MM.1S (cell line): ENCODE measurements around the gene NSF.

Source experiments
- DNase-seq: peaks from one replicate; pipeline ENCODE4 v3.0.0-alpha.2; 2015
- H2AFZ ChIP-seq: fragments of 300-600 bp; sonication (generic); 2 replicates; pipeline ENCODE4 v1.6.0; 2016; ENCODE audit warnings: antibody characterized with exemption, low read length
- H3F3A ChIP-seq: fragments of 300-600 bp; sonication (generic); 2 replicates; pipeline ENCODE4 v1.6.1; 2016; ENCODE audit warnings: mild to moderate bottlenecking, antibody characterized with exemption, low read length, moderate library complexity, mixed read lengths; ENCODE audit not compliant: insufficient read depth
- H3K27ac ChIP-seq: fragments of 300-600 bp; sonication (generic); 2 replicates; pipeline ENCODE4 v1.5.1; 2016; ENCODE audit warnings: mild to moderate bottlenecking, low read length
- H3K27me3 ChIP-seq: fragments of 300-600 bp; sonication (generic); replicated peaks from 2 replicates; pipeline ENCODE4 v1.6.0; 2016; ENCODE audit warnings: low read length; ENCODE audit not compliant: insufficient read depth
- H3K36me3 ChIP-seq: fragments of 300-600 bp; sonication (generic); replicated peaks from 2 replicates; pipeline ENCODE4 v1.6.1; 2016; ENCODE audit warnings: mild to moderate bottlenecking, low read length, mixed read lengths; ENCODE audit not compliant: insufficient read depth
- H3K4me1 ChIP-seq: fragments of 300-600 bp; sonication (generic); 2 replicates; pipeline ENCODE4 v1.6.1; 2016; ENCODE audit warnings: low read length, mixed read lengths
- H3K4me2 ChIP-seq: fragments of 300-600 bp; sonication (generic); 2 replicates; pipeline ENCODE4 v1.6.0; 2016; ENCODE audit warnings: low read depth, low read length
- H3K4me3 ChIP-seq: fragments of 300-600 bp; sonication (generic); 2 replicates; pipeline ENCODE4 v1.5.1; 2016; ENCODE audit warnings: low read length, mixed read lengths
- H3K79me2 ChIP-seq: fragments of 300-600 bp; sonication (generic); 2 replicates; pipeline ENCODE4 v1.6.1; 2016; ENCODE audit warnings: mixed run types, low read length, mixed read lengths
- H3K9ac ChIP-seq: fragments of 300-600 bp; sonication (generic); 2 replicates; pipeline ENCODE4 v1.6.1; 2016; ENCODE audit warnings: low read length, mixed read lengths
- H3K9me2 ChIP-seq: fragments of 300-600 bp; sonication (generic); replicated peaks from 2 replicates; pipeline ENCODE4 v1.6.1; 2016; ENCODE audit warnings: mild to moderate bottlenecking, low read length, mixed read lengths; ENCODE audit not compliant: insufficient read depth
- H3K9me3 ChIP-seq: fragments of 300-600 bp; sonication (generic); replicated peaks from 2 replicates; pipeline ENCODE4 v1.6.1; 2016; ENCODE audit warnings: mild to moderate bottlenecking, low read length, mixed read lengths; ENCODE audit not compliant: insufficient read depth
- H4K20me1 ChIP-seq: fragments of 300-600 bp; sonication (generic); 2 replicates; pipeline ENCODE4 v1.6.1; 2016; ENCODE audit warnings: mild to moderate bottlenecking, low read length, moderate library complexity, mixed read lengths; ENCODE audit not compliant: insufficient read depth
- EZH2 ChIP-seq: fragments of 300-600 bp; sonication (generic); optimal IDR thresholded peaks from 2 replicates; pipeline ENCODE3; 2017; ENCODE audit warnings: low read depth, mild to moderate bottlenecking, antibody characterized with exemption, low read length, mixed read lengths
- EZH2phosphoT487 ChIP-seq: fragments of 300-600 bp; sonication (generic); IDR thresholded peaks from 2 replicates; pipeline ENCODE4 v1.6.1; 2018; ENCODE audit warnings: antibody characterized with exemption, low read length
- TF ChIP-seq, protein P1 (sequence below): fragments of 300-600 bp; sonication (generic); IDR thresholded peaks from 2 replicates; pipeline ENCODE4 v1.5.1; 2016; ENCODE audit warnings: antibody characterized with exemption, low read length, mixed read lengths

NSF gene

DNA sequence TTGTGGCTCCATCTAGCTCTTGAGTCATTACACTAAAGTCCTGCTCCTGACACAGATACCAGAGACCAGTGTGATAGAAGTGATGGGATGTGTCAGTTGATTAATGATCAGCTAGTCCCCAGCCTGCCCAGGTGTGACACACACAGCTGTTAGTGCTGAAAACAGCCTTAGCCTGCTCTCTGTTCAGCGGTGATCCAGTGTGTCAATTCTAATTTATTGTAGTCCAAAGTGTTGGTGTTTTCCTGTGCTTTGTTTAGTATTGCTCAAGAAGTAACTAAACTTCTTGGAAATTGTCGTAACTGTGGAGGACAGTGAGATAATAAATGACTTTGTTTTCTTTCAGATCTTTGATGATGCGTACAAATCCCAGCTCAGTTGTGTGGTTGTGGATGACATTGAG is 135.7 kb downstream of the NSF start:
- Histone ChIP-seq H3K27ac (no peak overlapping the region), H3F3A (no peaks in the 10 kb centered on the region), H3K9me2 (no peaks in the 10 kb centered on the region), H3K4me3 (no peak overlapping the region), H3K36me3 (no peaks in the 10 kb centered on the region), H3K27me3 (no peaks in the 10 kb centered on the region), H3K79me2 (no peaks in the 10 kb centered on the region), H3K4me2 (no peak overlapping the region), H3K4me1 (no peaks in the 10 kb centered on the region), H2AFZ (no peak overlapping the region), H4K20me1 (no peaks in the 10 kb centered on the region), H3K9me3 (no peaks in the 10 kb centered on the region), H3K9ac (no peak overlapping the region)
- DNase-seq = no peak
- TF ChIP-seq, protein P1, sequence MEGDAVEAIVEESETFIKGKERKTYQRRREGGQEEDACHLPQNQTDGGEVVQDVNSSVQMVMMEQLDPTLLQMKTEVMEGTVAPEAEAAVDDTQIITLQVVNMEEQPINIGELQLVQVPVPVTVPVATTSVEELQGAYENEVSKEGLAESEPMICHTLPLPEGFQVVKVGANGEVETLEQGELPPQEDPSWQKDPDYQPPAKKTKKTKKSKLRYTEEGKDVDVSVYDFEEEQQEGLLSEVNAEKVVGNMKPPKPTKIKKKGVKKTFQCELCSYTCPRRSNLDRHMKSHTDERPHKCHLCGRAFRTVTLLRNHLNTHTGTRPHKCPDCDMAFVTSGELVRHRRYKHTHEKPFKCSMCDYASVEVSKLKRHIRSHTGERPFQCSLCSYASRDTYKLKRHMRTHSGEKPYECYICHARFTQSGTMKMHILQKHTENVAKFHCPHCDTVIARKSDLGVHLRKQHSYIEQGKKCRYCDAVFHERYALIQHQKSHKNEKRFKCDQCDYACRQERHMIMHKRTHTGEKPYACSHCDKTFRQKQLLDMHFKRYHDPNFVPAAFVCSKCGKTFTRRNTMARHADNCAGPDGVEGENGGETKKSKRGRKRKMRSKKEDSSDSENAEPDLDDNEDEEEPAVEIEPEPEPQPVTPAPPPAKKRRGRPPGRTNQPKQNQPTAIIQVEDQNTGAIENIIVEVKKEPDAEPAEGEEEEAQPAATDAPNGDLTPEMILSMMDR = no peak
- no peak for TF ChIP-seq EZH2
- TF ChIP-seq EZH2phosphoT487 = no peak

DNA sequence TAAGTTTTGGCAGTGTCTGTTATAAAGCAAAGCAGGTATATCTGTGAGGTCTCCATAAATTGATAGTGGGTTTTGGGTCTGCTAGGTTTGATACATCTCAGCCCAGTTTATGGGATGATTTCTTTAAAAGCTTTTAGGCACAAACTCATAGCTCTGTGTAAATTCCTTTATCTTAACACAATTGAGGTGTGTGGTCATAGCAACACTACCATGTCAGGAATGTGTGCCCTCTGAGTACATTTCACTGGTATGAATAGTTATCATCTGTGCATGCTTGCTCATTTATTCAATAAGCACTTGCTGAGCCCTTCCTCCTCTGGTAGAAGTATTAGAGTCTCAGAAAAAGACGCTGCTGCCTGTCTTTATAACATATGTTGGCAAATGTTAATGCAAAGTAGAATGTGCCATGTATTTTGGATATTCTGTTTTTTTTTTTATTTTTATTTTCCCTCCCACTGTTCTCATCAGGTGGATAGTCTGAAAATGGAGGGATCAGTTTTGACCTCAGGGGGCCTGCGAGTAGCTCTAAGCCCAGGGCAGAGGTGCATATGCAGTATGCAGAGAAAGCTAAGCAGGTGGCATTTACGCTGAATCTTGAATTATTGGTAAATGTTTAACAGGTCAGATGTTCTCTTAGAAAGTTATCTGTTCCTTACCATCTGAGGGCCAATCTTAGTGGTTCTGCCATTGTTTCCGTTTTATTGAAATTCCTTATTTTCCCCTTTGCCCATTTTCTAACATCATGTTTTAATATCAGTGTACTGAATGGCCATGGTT is 137.3 kb downstream of the NSF start:
- Histone ChIP-seq H3F3A (no peaks in the 10 kb centered on the region), H3K4me2 (no peak overlapping the region), H3K4me3 (no peak overlapping the region), H2AFZ (no peak overlapping the region), H3K9me3 (no peaks in the 10 kb centered on the region), H3K27ac (no peak overlapping the region), H3K9ac (no peak overlapping the region), H3K4me1 (no peaks in the 10 kb centered on the region), H3K9me2 (no peaks in the 10 kb centered on the region), H4K20me1 (no peaks in the 10 kb centered on the region), H3K36me3 (no peaks in the 10 kb centered on the region), H3K27me3 (no peaks in the 10 kb centered on the region), H3K79me2 (no peaks in the 10 kb centered on the region)
- no peak for DNase-seq
- TF ChIP-seq, protein P1 = no peak
- no peak for TF ChIP-seq EZH2phosphoT487
- TF ChIP-seq EZH2 = no peak

DNA sequence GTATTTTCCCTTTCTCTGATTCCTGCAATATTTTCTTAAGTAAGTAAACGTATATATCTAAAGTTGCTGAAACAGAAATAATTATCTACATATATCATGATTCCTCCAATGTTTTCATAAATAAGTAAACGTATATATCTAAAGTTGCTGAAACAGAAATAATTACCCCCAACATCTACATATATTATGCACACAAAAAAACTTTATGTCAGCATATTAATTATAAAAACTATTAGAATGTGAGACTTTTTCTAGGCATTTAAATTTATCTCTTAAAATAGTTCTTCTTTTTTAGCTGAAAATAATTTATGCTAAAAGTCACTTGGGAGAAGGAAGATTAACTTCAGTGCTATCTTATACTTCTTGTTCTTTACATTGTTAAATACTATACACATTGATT is 139.6 kb downstream of the NSF start:
- DNase-seq = no peak
- no peak overlapping the region for H3K9ac ChIP-seq
- no peak overlapping the region for H3K27ac ChIP-seq
- TF ChIP-seq EZH2 (no peak), EZH2phosphoT487 (no peak)
- TF ChIP-seq, protein P1 = no peak
- no peaks in the 10 kb centered on the region for H3K79me2 ChIP-seq
- no peak overlapping the region for H3K4me2 ChIP-seq
- H3K9me3 ChIP-seq = no peaks in the 10 kb centered on the region
- no peak overlapping the region for H2AFZ ChIP-seq
- no peaks in the 10 kb centered on the region for H3K36me3 ChIP-seq
- no peaks in the 10 kb centered on the region for H4K20me1 ChIP-seq
- no peaks in the 10 kb centered on the region for H3K4me1 ChIP-seq
- H3F3A ChIP-seq = no peaks in the 10 kb centered on the region
- no peak overlapping the region for H3K4me3 ChIP-seq
- H3K9me2 ChIP-seq = no peaks in the 10 kb centered on the region
- no peaks in the 10 kb centered on the region for H3K27me3 ChIP-seq
